ENCODE data around the gene SRGAP2B.
"Not testable (repeated sequence)": the region's sequence is repeated elsewhere in the genome, so short reads cannot be mapped to it uniquely, and the experiment has no call there.

GRCh38 chr1:145071569-145071968, 23.6 kb downstream of the SRGAP2B start:
- not testable (repeated sequence) for TF ChIP-seq SP1 (IDR thresholded peaks at IDR 0.05); SUZ12 (IDR thresholded peaks at IDR 0.05); FOXM1 (IDR thresholded peaks at IDR 0.05; ENCODE audit: borderline replicate concordance); FOXA1 (IDR thresholded peaks at IDR 0.05); ZNF384 (IDR thresholded peaks at IDR 0.05); TARDBP (IDR thresholded peaks at IDR 0.05); LEF1 (IDR thresholded peaks at IDR 0.05; ENCODE audit: borderline replicate concordance); FOXK2 (IDR thresholded peaks at IDR 0.05); ARNT (IDR thresholded peaks at IDR 0.05); NFRKB (IDR thresholded peaks at IDR 0.05); HDGF (IDR thresholded peaks at IDR 0.05; ENCODE audit: borderline replicate concordance); L3MBTL2 (conservative IDR thresholded peaks at IDR 0.05)
